ENCODE results near the gene PRKG1. TPM values are rescaled to one million over a fixed set of nuclear protein-coding genes. Genes with fewer than 3 reads are reported as not detected.

The PRKG1 gene
- total and polyA plus RNA-seq, 12 donors, result 3.8 to 48.1 (median 29.9) TPM

- DNase-seq, result no peak
- Histone ChIP-seq H3K27ac (no peak overlapping the region), H3K9me3 (no peaks in the 10 kb centered on the region), H3K4me1 (no peaks in the 10 kb centered on the region), H3K36me3 (no peaks in the 10 kb centered on the region), H3K4me3 (no peak overlapping the region), H3K27me3 (peaks cover 0 to 8% (median 4%) of the 10 kb centered on the region in 7 donors)
- intact Hi-C loops (cut with DNase I), result no loop called here
- WGBS, 2 donors, result 78 to 90% methylated on average over 1 of the region's 1 CpG
- ATAC-seq, result no peak
- TF ChIP-seq CTCF (IDR thresholded peaks at IDR 0.05), result no peak
Measured at GRCh38 chr10:52334595-52334994, 1260.3 kb downstream of the PRKG1 start.

GRCh38 chr10:52335665-52336064 lies 1261.4 kb downstream of the PRKG1 start:
- H3K27me3 ChIP-seq, result peaks cover 0 to 8% (median 4%) of the 10 kb centered on the region in 7 donors
- H3K27ac ChIP-seq, result no peak overlapping the region
- no peak for DNase-seq
- intact Hi-C loops (cut with DNase I), result no loop called here
- H3K9me3 ChIP-seq, result no peaks in the 10 kb centered on the region
- H3K4me1 ChIP-seq, result no peaks in the 10 kb centered on the region
- TF ChIP-seq CTCF (IDR thresholded peaks at IDR 0.05), result no peak
- no peak overlapping the region for H3K4me3 ChIP-seq
- ATAC-seq, result no peak
- no peaks in the 10 kb centered on the region for H3K36me3 ChIP-seq
- WGBS, 2 donors, result 77 to 89% methylated on average over 1 of the region's 1 CpG

GRCh38 chr10:52337225-52337624 lies 1262.9 kb downstream of the PRKG1 start:
- DNase-seq, result no peak
- WGBS, 2 donors, result 72 to 100% methylated on average over 1 of the region's 1 CpG
- intact Hi-C loops (cut with DNase I), result no loop called here
- Histone ChIP-seq H3K4me1 (no peaks in the 10 kb centered on the region), H3K9me3 (no peaks in the 10 kb centered on the region), H3K27me3 (peaks cover 0 to 8% (median 4%) of the 10 kb centered on the region in 7 donors), H3K4me3 (no peak overlapping the region), H3K36me3 (no peaks in the 10 kb centered on the region), H3K27ac (no peak overlapping the region)
- ATAC-seq, result no peak
- TF ChIP-seq CTCF (IDR thresholded peaks at IDR 0.05), result no peak

GRCh38 chr10:52343439-52343838 lies 1269.2 kb downstream of the PRKG1 start:
- H3K4me3 ChIP-seq, result no peak overlapping the region
- H3K27ac ChIP-seq, result no peak overlapping the region
- DNase-seq (no peak), ATAC-seq (no peak)
- WGBS, 2 donors, result 65 to 75% methylated on average over 4 of the region's 4 CpGs
- peaks cover 0 to 7% (median 0%) of the 10 kb centered on the region in 11 donors for H3K9me3 ChIP-seq
- peaks cover 0 to 5% (median 0%) of the 10 kb centered on the region in 7 donors for H3K27me3 ChIP-seq
- no peaks in the 10 kb centered on the region for H3K36me3 ChIP-seq
- intact Hi-C loops (cut with DNase I), result no loop called here
- no peaks in the 10 kb centered on the region for H3K4me1 ChIP-seq
- TF ChIP-seq CTCF (IDR thresholded peaks at IDR 0.05), result no peak
